Loucy (cell line): Measurements from ENCODE around the gene NOC2L.

Source experiments
- H2AFZ ChIP-seq: fragments of 200-600 bp; sonication (generic); 2 replicates; pipeline ENCODE4 v1.6.0; 2016; ENCODE audit warnings: antibody characterized with exemption, mild to moderate bottlenecking, low read length, moderate library complexity
- H3F3A ChIP-seq: fragments of 200-600 bp; 2 replicates; pipeline ENCODE4 v1.6.0; 2016; ENCODE audit warnings: antibody characterized with exemption, low read depth, mild to moderate bottlenecking
- H3K27me3 ChIP-seq: fragments of 200-600 bp; sonication (generic); 2 replicates; pipeline ENCODE4 v1.6.1; 2014; ENCODE audit warnings: low read length, mild to moderate bottlenecking; ENCODE audit not compliant: insufficient read depth, poor library complexity, severe bottlenecking
- H3K36me3 ChIP-seq: fragments of 200-600 bp; sonication (generic); 2 replicates; pipeline ENCODE4 v1.6.1; 2016; ENCODE audit warnings: low read length; ENCODE audit not compliant: insufficient read depth
- H3K4me1 ChIP-seq: fragments of 200-600 bp; sonication (generic); 2 replicates; pipeline ENCODE4 v1.5.1; 2014; ENCODE audit warnings: low read length, mild to moderate bottlenecking; ENCODE audit not compliant: insufficient read depth, poor library complexity, severe bottlenecking
- H3K4me2 ChIP-seq: fragments of 200-600 bp; sonication (generic); 2 replicates; pipeline ENCODE4 v1.6.0; 2014; ENCODE audit warnings: antibody characterized with exemption, low read length, low read depth, mild to moderate bottlenecking; ENCODE audit not compliant: poor library complexity, severe bottlenecking
- H3K4me3 ChIP-seq: fragments of 200-600 bp; sonication (generic); 2 replicates; pipeline ENCODE4 v1.5.1; 2014; ENCODE audit warnings: low read length, mild to moderate bottlenecking, mixed read lengths; ENCODE audit not compliant: poor library complexity, severe bottlenecking
- H3K79me2 ChIP-seq: fragments of 200-600 bp; sonication (generic); 2 replicates; pipeline ENCODE4 v1.6.1; 2014; ENCODE audit warnings: low read length; ENCODE audit not compliant: insufficient read depth
- H3K9ac ChIP-seq: fragments of 200-600 bp; sonication (generic); 2 replicates; pipeline ENCODE4 v1.6.0; 2014; ENCODE audit warnings: mild to moderate bottlenecking, low read depth, low read length, moderate library complexity; ENCODE audit not compliant: poor library complexity, severe bottlenecking
- H3K9me2 ChIP-seq: fragments of 200-600 bp; sonication (generic); replicated peaks from 2 replicates; pipeline ENCODE4 v1.6.1; 2016; ENCODE audit warnings: low read depth, low read length, mixed read lengths
- H3K9me3 ChIP-seq: fragments of 200-600 bp; sonication (generic); 2 replicates; pipeline ENCODE4 v1.6.1; 2014; ENCODE audit warnings: mild to moderate bottlenecking, antibody characterized with exemption, low read length, low read depth; ENCODE audit not compliant: insufficient read depth
- H4K20me1 ChIP-seq: fragments of 200-600 bp; sonication (generic); 2 replicates; pipeline ENCODE4 v1.6.0; 2014; ENCODE audit warnings: antibody characterized with exemption, low read length, mild to moderate bottlenecking; ENCODE audit not compliant: insufficient read depth, poor library complexity, severe bottlenecking
- EZH2phosphoT487 ChIP-seq: fragments of 200-600 bp; IDR thresholded peaks from 2 replicates; pipeline ENCODE4 v1.6.1; 2018; ENCODE audit warnings: antibody characterized with exemption, mild to moderate bottlenecking, moderate library complexity, borderline replicate concordance
- TF ChIP-seq, protein P1 (sequence below): fragments of 200-600 bp; sonication (generic); conservative IDR thresholded peaks from 2 replicates; pipeline ENCODE4 v1.5.1; 2014; ENCODE audit warnings: mild to moderate bottlenecking, antibody characterized with exemption, low read length

Gene NOC2L

DNA sequence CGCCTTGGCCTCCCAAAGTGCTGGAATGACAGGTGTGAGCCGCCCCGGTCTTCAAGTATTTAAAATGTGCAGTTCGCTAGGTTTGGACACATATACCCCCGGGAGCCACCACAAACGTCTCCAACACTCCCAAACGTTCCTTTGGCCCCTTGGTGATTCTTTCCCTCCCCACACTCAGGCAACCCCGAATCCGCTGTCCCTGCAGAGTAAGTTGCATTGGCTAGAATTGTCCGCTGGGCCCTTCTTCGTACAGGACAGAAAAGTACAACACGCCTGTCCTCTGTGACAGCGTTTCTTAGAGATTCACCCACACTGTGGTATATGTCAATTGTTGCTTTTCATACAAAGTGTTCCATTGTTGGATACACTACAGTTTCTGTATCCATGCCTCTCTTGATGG, 26.1 kb upstream of the NOC2L start:
- Histone ChIP-seq H3K79me2 (no peaks in the 10 kb centered on the region), H3K4me2 (no peak overlapping the region), H3K9me3 (no peaks in the 10 kb centered on the region), H4K20me1 (no peaks in the 10 kb centered on the region), H3K9ac (no peak overlapping the region), H3F3A (no peaks in the 10 kb centered on the region), H3K4me3 (no peak overlapping the region), H3K9me2 (no peaks in the 10 kb centered on the region), H3K4me1 (no peaks in the 10 kb centered on the region), H3K36me3 (no peaks in the 10 kb centered on the region), H2AFZ (no peak overlapping the region), H3K27me3 (no peaks in the 10 kb centered on the region)
- TF ChIP-seq, protein P1, sequence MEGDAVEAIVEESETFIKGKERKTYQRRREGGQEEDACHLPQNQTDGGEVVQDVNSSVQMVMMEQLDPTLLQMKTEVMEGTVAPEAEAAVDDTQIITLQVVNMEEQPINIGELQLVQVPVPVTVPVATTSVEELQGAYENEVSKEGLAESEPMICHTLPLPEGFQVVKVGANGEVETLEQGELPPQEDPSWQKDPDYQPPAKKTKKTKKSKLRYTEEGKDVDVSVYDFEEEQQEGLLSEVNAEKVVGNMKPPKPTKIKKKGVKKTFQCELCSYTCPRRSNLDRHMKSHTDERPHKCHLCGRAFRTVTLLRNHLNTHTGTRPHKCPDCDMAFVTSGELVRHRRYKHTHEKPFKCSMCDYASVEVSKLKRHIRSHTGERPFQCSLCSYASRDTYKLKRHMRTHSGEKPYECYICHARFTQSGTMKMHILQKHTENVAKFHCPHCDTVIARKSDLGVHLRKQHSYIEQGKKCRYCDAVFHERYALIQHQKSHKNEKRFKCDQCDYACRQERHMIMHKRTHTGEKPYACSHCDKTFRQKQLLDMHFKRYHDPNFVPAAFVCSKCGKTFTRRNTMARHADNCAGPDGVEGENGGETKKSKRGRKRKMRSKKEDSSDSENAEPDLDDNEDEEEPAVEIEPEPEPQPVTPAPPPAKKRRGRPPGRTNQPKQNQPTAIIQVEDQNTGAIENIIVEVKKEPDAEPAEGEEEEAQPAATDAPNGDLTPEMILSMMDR: no peak

DNA sequence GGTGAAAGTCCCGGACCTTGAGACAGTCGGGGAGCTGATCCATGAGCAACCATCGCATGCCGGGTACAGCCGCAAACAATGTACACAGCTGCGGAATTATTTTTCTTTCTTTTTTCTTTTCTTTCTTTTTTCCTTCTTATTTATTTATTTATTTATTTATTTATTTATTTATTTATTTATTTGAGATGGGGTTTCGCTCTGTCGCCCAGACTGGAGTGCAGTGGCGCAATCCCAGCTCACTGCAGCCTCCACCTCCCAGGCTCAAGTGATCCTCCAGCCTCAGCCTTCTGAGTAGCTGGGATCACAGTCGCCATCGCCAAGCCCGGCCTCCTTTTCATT, 25.4 kb upstream of the NOC2L start:
- Histone ChIP-seq H3K4me1 (no peaks in the 10 kb centered on the region), H3K79me2 (no peaks in the 10 kb centered on the region), H3K36me3 (no peaks in the 10 kb centered on the region), H3K4me2 (no peak overlapping the region), H3K9ac (no peak overlapping the region), H4K20me1 (no peaks in the 10 kb centered on the region), H3K9me3 (no peaks in the 10 kb centered on the region), H3F3A (no peaks in the 10 kb centered on the region), H2AFZ (no peak overlapping the region), H3K9me2 (no peaks in the 10 kb centered on the region), H3K4me3 (no peak overlapping the region), H3K27me3 (no peaks in the 10 kb centered on the region)
- TF ChIP-seq EZH2phosphoT487: no peak
- TF ChIP-seq, protein P1: no peak; the same call in 1 of the 2 replicates

DNA sequence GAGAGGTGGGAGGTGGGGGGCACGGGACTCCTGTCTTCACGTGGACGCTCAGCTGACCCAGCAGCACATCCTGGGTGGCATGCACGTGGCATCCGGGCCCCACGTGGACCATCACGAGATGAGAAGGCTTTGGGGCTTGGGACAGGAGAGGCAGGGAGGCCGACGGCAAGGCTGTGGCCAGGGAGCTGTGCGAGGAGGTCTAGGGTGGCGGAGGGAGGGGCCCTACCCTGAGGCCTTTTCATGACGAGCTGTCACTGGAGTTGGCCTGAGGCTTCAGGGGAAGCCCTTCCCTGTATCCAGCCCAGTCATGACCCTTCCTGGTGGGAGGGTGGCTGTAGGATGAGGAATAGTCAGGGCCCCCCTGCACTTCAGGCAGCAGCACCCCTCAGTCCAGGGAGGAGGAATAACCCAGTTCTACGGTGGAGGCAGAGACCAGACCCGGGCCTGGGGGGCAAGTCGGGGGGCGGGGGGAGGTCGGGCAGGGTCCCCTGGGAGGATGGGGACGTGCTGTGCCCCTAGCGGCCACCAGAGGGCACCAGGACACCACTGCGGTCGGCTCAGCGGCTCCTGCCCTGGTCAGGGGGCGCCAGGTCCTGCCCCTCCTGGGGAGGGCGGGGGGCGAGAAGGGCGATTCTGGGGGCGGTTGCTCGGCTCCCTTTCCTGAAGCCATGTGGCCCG, 24.9 kb upstream of the NOC2L start:
- H3K4me3 ChIP-seq: no peak overlapping the region
- H3K4me2 ChIP-seq: no peak overlapping the region
- no peaks in the 10 kb centered on the region for H3K9me2 ChIP-seq
- H3K79me2 ChIP-seq: no peaks in the 10 kb centered on the region
- H3K27me3 ChIP-seq: no peaks in the 10 kb centered on the region
- no peak overlapping the region for H2AFZ ChIP-seq
- no peaks in the 10 kb centered on the region for H3K4me1 ChIP-seq
- H3F3A ChIP-seq: no peaks in the 10 kb centered on the region
- no peaks in the 10 kb centered on the region for H3K9me3 ChIP-seq
- TF ChIP-seq, protein P1: peak; percentile 77
- no peak for TF ChIP-seq EZH2phosphoT487
- no peaks in the 10 kb centered on the region for H4K20me1 ChIP-seq
- no peaks in the 10 kb centered on the region for H3K36me3 ChIP-seq
- H3K9ac ChIP-seq: no peak overlapping the region
